Endothelial cell of umbilical vein (primary cell): Measurements from ENCODE around the gene HCFC1R1. TPM values are rescaled to one million over a fixed set of nuclear protein-coding genes. Genes with fewer than 3 reads are reported as not detected.
"Not testable (repeated sequence)": the region's sequence is repeated elsewhere in the genome, so short reads cannot be mapped to it uniquely, and the experiment has no call there.

Experiments used
- BruUV-seq: library from RNA; stranded (reverse); fragments of 400-500 nt; replicated peaks from 2 replicates; lab custom pipeline; 2021; lab: Mats Ljungman, UMichigan
- CTCF ChIA-PET: fragments of 300-600, 350-600 bp; sonication (Branson Sonifier 250); formaldehyde crosslinking; loops from one replicate; lab custom pipeline; 2021; ENCODE audit warnings: antibody characterized with exemption, inconsistent platforms; lab: Charles Lee
- POLR2A ChIA-PET: fragments of 300-600, 350-600 bp; sonication (Branson Sonifier 250); formaldehyde crosslinking; loops from one replicate; lab custom pipeline; 2021; ENCODE audit warnings: antibody characterized with exemption, inconsistent platforms; lab: Charles Lee
- DNase-seq: peaks from one replicate; pipeline ENCODE4 v3.0.0-alpha.2; 2011; ENCODE audit warnings: low read depth, low spot score
- FAIRE-seq: peaks from 2 replicates; lab custom pipeline; 2011; peaks lifted over from hg19 to GRCh38; lab: Jason Lieb, UNC
- H2AFZ ChIP-seq: 2 replicates; pipeline ENCODE4 v1.6.0; 2012; ENCODE audit warnings: low read depth, low read length, control low read depth, inconsistent platforms
- H3K27ac ChIP-seq: 2 replicates; pipeline ENCODE4 v1.5.1; 2011; ENCODE audit warnings: low read depth, mild to moderate bottlenecking, control low read depth, low read length, moderate library complexity; ENCODE audit not compliant: insufficient read depth
- H3K27me3 ChIP-seq, 2 experiments: 2 replicates each; pipeline versions ENCODE4 v1.6.0 to v1.6.1; 2011; ENCODE audit warnings: low read length in 2 of 2, mixed read lengths in 1 of 2; ENCODE audit not compliant: control insufficient read depth in 2 of 2, insufficient read depth in 2 of 2
- H3K36me3 ChIP-seq, 2 experiments: 2 replicates in 1 of 2; 3 replicates in 1 of 2; pipeline ENCODE4 v1.5.1; 2011; ENCODE audit warnings: low read length in 2 of 2, mild to moderate bottlenecking in 1 of 2, moderate library complexity in 1 of 2; ENCODE audit not compliant: control insufficient read depth in 2 of 2, insufficient read depth in 2 of 2; ENCODE audit errors: extremely low read depth in 1 of 2
- H3K4me1 ChIP-seq: 3 replicates; pipeline ENCODE4 v1.5.1; 2011; ENCODE audit warnings: mild to moderate bottlenecking, low read length; ENCODE audit not compliant: control insufficient read depth, insufficient read depth; ENCODE audit errors: extremely low read depth
- H3K4me2 ChIP-seq: 2 replicates; pipeline ENCODE4 v1.6.1; 2011; ENCODE audit warnings: low read length, control low read depth, mixed read lengths; ENCODE audit not compliant: insufficient read depth
- H3K4me3 ChIP-seq, 3 experiments: fragments of 200-600 bp in 1 of 3; sonication (generic), shearing (Covaris generic) in 1 of 3; replicated peaks in 1 of 3; 2 replicates each; pipeline ENCODE4 v1.5.1; 2011 to 2016; ENCODE audit warnings: control low read depth in 3 of 3, low read length in 3 of 3, mild to moderate bottlenecking in 2 of 3, inconsistent platforms in 1 of 3, low read depth in 1 of 3, moderate library complexity in 1 of 3; ENCODE audit not compliant: insufficient read depth in 1 of 3
- H3K79me2 ChIP-seq: 2 replicates; pipeline ENCODE4 v1.6.0; 2012; ENCODE audit warnings: low read length, inconsistent platforms; ENCODE audit not compliant: control insufficient read depth, insufficient read depth
- H3K9ac ChIP-seq: replicated peaks from 2 replicates; pipeline ENCODE3; 2011; ENCODE audit warnings: low read length, control low read depth; ENCODE audit not compliant: insufficient read depth; ENCODE audit errors: extremely low read depth
- H3K9me1 ChIP-seq: replicated peaks from 3 replicates; pipeline ENCODE4 v1.6.0; 2011; ENCODE audit warnings: mild to moderate bottlenecking, low read length; ENCODE audit not compliant: control insufficient read depth, insufficient read depth; ENCODE audit errors: extremely low read depth
- H3K9me3 ChIP-seq: replicated peaks from 2 replicates; pipeline ENCODE4 v1.5.1; 2012; ENCODE audit warnings: low read length, inconsistent platforms; ENCODE audit not compliant: control insufficient read depth, insufficient read depth
- H4K20me1 ChIP-seq: replicated peaks from 2 replicates; pipeline ENCODE3; 2011; ENCODE audit warnings: mild to moderate bottlenecking, low read length; ENCODE audit not compliant: control insufficient read depth, insufficient read depth; ENCODE audit errors: extremely low read depth
- CTCF ChIP-seq, 2 donors: IDR thresholded peaks; 1 replicate in 1 of 2; 2 replicates in 1 of 2; pipeline ENCODE4 v1.5.1; 2011; ENCODE audit warnings: low read length in 2 of 2, mild to moderate bottlenecking in 2 of 2, moderate library complexity in 2 of 2, control low read depth in 1 of 2, inconsistent platforms in 1 of 2, low read depth in 1 of 2; ENCODE audit not compliant: insufficient read depth in 1 of 2; ENCODE audit errors: extremely low read depth in 1 of 2
- EZH2 ChIP-seq: IDR thresholded peaks from 2 replicates; pipeline ENCODE4 v1.6.1; 2012; ENCODE audit warnings: borderline replicate concordance, low read depth, mild to moderate bottlenecking, moderate library complexity, low read length, inconsistent platforms; ENCODE audit not compliant: severe bottlenecking
- FOS ChIP-seq: IDR thresholded peaks from 2 replicates; pipeline ENCODE4 v1.6.1; 2011; ENCODE audit warnings: mild to moderate bottlenecking, low read length, moderate library complexity, borderline replicate concordance; ENCODE audit not compliant: insufficient read depth
- GATA2 ChIP-seq: IDR thresholded peaks from 2 replicates; pipeline ENCODE4 v1.7.0; 2011; ENCODE audit warnings: low read depth, mild to moderate bottlenecking, moderate library complexity, mixed read lengths, low read length; ENCODE audit not compliant: insufficient read length, insufficient read depth
- JUN ChIP-seq: IDR thresholded peaks from 2 replicates; pipeline ENCODE4 v1.6.1; 2011; ENCODE audit warnings: borderline replicate concordance, low read depth; ENCODE audit not compliant: insufficient read length, insufficient read depth
- MYC ChIP-seq: IDR thresholded peaks from one replicate; pipeline ENCODE4 v1.6.1; 2011; ENCODE audit warnings: mild to moderate bottlenecking, low read depth, low read length
- POLR2A ChIP-seq: IDR thresholded peaks from 2 replicates; pipeline ENCODE4 v1.6.1; 2012; ENCODE audit warnings: low read depth, mild to moderate bottlenecking, control low read depth, low read length
- POLR2AphosphoS5 ChIP-seq: IDR thresholded peaks from 2 replicates; pipeline ENCODE4 v1.6.1; 2012; ENCODE audit warnings: low read depth, mild to moderate bottlenecking, control low read depth, low read length, moderate library complexity; ENCODE audit not compliant: insufficient read depth
- dilution Hi-C: fragments of 300-500 bp; cut with MboI; formaldehyde crosslinking; loops from one replicate; pipeline ENCODE4 v1.15.0; 2019; ENCODE audit warnings: low sequenced_read_pairs; ENCODE audit not compliant: extremely low pct_ligation_motif_present
- intact Hi-C: fragments of 100-400 bp; cut with micrococcal nuclease; formaldehyde crosslinking; loops from one replicate; pipeline ENCODE4 v1.10.0; 2022
- polyA plus RNA-seq, 4 experiments: library from polyadenylated mRNA; depleted of rRNA in 3 of 4; stranded (reverse) in 3 of 4; unstranded in 1 of 4; fragments of >200 nt; gene quantifications; 2 replicates each; pipeline versions ENCODE4 v1.2.1 to v1.2.3, GENCODE V29; 2011 to 2012; ENCODE audit warnings: missing spikeins in 1 of 4
- total RNA-seq: library from RNA; stranded (reverse); gene quantifications from 2 replicates; pipeline ENCODE4 v1.2.3, GENCODE V29; 2021
- TF ChIP-seq, protein P1 (sequence below): IDR thresholded peaks from 2 replicates; pipeline ENCODE4 v1.6.1; 2011; ENCODE audit not compliant: insufficient read depth, insufficient read length

HCFC1R1 gene
- total and polyA plus RNA-seq, 2 donors (not counting 3 experiments of a cell fraction or from before 2014, with no cell fraction given) = 28.7 to 49.3 TPM

GRCh38 chr16:3056336-3057180, 32.8 kb upstream of the HCFC1R1 start:
- Histone ChIP-seq H2AFZ (no peak overlapping the region), H4K20me1 (no peaks in the 10 kb centered on the region), H3K4me3 (no peak overlapping the region), H3K4me2 (no peak overlapping the region), H3K27ac (no peak overlapping the region), H3K27me3 (no peaks in the 10 kb centered on the region), H3K4me1 (peaks cover 9% of the 10 kb centered on the region), H3K9me1 (no peaks in the 10 kb centered on the region), H3K79me2 (no peaks in the 10 kb centered on the region), H3K36me3 (no peaks in the 10 kb centered on the region), H3K9me3 (no peaks in the 10 kb centered on the region), H3K9ac (no peak overlapping the region)
- no peak for DNase-seq
- dilution Hi-C loops (no loop called here), intact Hi-C loops (no loop called here)
- no peak for FAIRE-seq
- ChIA-PET POLR2A (no interaction called here), CTCF (interaction anchor here (0.8 to 1.9 kb wide), 4 partner anchors 9 to 73 kb away, joined by 3 to 6 read pairs (median 4); partner anchors contain the start of gene IL32)
- TF ChIP-seq CTCF (IDR thresholded peaks at IDR 0.05; ENCODE audit: extremely low read depth in 1 of 2, insufficient read depth in 1 of 2, low read depth in 1 of 2, low read length in 2 of 2) (no peak), MYC (no peak), POLR2AphosphoS5 (no peak), EZH2 (no peak), POLR2A (no peak), FOS (no peak), GATA2 (no peak), JUN (no peak)
- TF ChIP-seq, protein P1, sequence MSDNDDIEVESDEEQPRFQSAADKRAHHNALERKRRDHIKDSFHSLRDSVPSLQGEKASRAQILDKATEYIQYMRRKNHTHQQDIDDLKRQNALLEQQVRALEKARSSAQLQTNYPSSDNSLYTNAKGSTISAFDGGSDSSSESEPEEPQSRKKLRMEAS = no peak
- no TSS peak for BruUV-seq

- H3K4me3 ChIP-seq, H2AFZ ChIP-seq, dilution Hi-C loops, H3K9me1 ChIP-seq, H3K9ac ChIP-seq, H3K4me1 ChIP-seq, H3K79me2 ChIP-seq, BruUV-seq, DNase-seq, POLR2A ChIA-PET, H3K36me3 ChIP-seq, H3K9me3 ChIP-seq, H3K4me2 ChIP-seq, H3K27me3 ChIP-seq, intact Hi-C loops, H3K27ac ChIP-seq, FAIRE-seq, H4K20me1 ChIP-seq: not testable (repeated sequence)
- CTCF ChIA-PET = interaction anchor here (0.8 to 1.9 kb wide), 4 partner anchors 10 to 74 kb away, joined by 3 to 6 read pairs (median 4); partner anchors contain the start of gene IL32
These were observed 32.0 kb upstream of the HCFC1R1 start for GRCh38 chr16:3055734-3056115.
